Measurements from ENCODE around the gene LENEP.

DNA sequence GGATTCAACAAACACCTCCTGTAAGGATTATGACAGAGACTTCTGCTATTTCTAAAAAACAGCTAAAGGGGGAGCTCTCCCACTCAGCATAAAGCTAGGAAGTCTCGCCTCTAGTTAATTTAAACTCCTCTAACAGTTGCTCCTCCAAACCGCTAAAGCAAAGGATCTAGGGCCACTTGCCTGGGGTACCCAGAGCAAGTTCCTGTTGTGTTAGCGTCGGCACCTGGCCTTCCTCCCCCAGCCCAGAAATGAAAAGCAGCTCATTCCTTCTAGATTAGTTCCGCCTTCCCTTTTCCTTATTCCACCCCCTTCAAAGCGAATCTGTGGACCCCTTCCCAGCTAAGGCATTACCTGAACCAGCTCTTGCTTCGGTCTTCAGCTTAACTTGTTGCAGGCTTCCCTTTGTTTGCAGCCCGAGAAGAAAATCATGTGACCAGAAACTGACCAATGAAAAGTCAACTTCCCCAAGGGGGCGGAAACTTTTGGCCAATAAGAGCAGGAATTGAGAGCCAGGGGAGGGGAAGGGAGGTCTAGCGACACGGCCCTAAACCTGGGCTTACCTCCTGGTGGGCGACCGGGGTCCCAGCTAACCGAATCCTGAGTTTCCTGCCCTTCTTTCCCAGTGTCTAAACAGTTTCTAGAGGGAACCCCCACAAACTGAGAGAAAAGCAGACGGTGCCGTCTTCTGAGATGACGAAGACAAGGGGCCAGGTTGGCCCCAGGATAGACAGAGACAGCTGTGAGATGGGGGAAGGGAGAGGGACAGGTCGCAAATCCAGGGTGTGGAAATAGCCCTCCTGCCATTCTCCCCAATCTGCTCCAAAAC lies 37.5 kb upstream of the LENEP start, which contains the start of gene PBXIP1:
- TF ChIP-seq POLR2A (IDR thresholded peaks at IDR 0.05; ENCODE audit: low read depth, low read length) (no peak; the same call in 1 of the 2 replicates), POLR2AphosphoS5 (IDR thresholded peaks at IDR 0.05; ENCODE audit: low read depth, low read length) (no peak), TAF1 (IDR thresholded peaks at IDR 0.05; ENCODE audit: low read depth, low read length) (no peak), POU2F2 (IDR thresholded peaks at IDR 0.05; ENCODE audit: low read depth, low read length) (no peak), SPI1 (IDR thresholded peaks at IDR 0.05; ENCODE audit: low read depth, low read length) (no peak)

Data from GM12891 (cell line).